WERI-Rb-1 (cell line): ENCODE data around the gene THUMPD3.

Source experiments
- DNase-seq: peaks from one replicate; pipeline ENCODE4 v3.0.0-alpha.2; 2020
- H3K27ac ChIP-seq: fragments of 250-450 bp; sonication (Bioruptor Pico); 2 replicates; pipeline ENCODE4 v1.5.1; 2020; ENCODE audit warnings: mild to moderate bottlenecking, moderate library complexity
- H3K27me3 ChIP-seq: fragments of 250-450 bp; sonication (Bioruptor Pico); 2 replicates; pipeline ENCODE4 v1.5.1; 2021; ENCODE audit warnings: mild to moderate bottlenecking, low read depth, moderate library complexity; ENCODE audit not compliant: insufficient read depth, severe bottlenecking
- H3K36me3 ChIP-seq: fragments of 250-450 bp; sonication (Bioruptor Pico); 2 replicates; pipeline ENCODE4 v1.5.1; 2020; ENCODE audit warnings: mild to moderate bottlenecking, moderate library complexity
- H3K4me3 ChIP-seq: 2 replicates; pipeline ENCODE4 v1.5.1; 2011; ENCODE audit warnings: low read depth, mild to moderate bottlenecking, control low read depth, low read length
- H3K9me3 ChIP-seq: fragments of 250-450 bp; sonication (Bioruptor Pico); 2 replicates; pipeline ENCODE4 v1.5.1; 2021; ENCODE audit warnings: mild to moderate bottlenecking, moderate library complexity; ENCODE audit not compliant: severe bottlenecking
- CTCF ChIP-seq: IDR thresholded peaks from 2 replicates; pipeline ENCODE4 v1.5.1; 2011; ENCODE audit warnings: low read depth, mild to moderate bottlenecking, control low read depth, inconsistent platforms, low read length

Gene THUMPD3

GRCh38 chr3:9361691-9362388 lies 1.0 kb upstream of the THUMPD3 start:
- Histone ChIP-seq H3K9me3 (no peaks in the 10 kb centered on the region), H3K4me3 (peak overlapping the region; percentile 53), H3K27me3 (no peaks in the 10 kb centered on the region), H3K36me3 (peaks cover 19% of the 10 kb centered on the region), H3K27ac (peak overlapping the region; percentile 85)
- TF ChIP-seq CTCF: no peak
- DNase-seq: no peak

- Histone ChIP-seq H3K4me3 (no peak overlapping the region), H3K27ac (no peak overlapping the region), H3K27me3 (no peaks in the 10 kb centered on the region), H3K36me3 (peaks cover 90% of the 10 kb centered on the region), H3K9me3 (no peaks in the 10 kb centered on the region)
- DNase-seq: no peak
- TF ChIP-seq CTCF: no peak
Measured at GRCh38 chr3:9369508-9369907, 6.7 kb downstream of the THUMPD3 start.

- H3K27ac ChIP-seq: no peak overlapping the region
- no peaks in the 10 kb centered on the region for H3K27me3 ChIP-seq
- H3K9me3 ChIP-seq: no peaks in the 10 kb centered on the region
- no peak overlapping the region for H3K4me3 ChIP-seq
- no peak for DNase-seq
- no peak for TF ChIP-seq CTCF
- peaks cover 79% of the 10 kb centered on the region for H3K36me3 ChIP-seq
Measured at GRCh38 chr3:9373465-9373864, 10.6 kb downstream of the THUMPD3 start.

GRCh38 chr3:9377981-9378380 lies 15.1 kb downstream of the THUMPD3 start:
- peak overlapping the region; percentile 62 for H3K27ac ChIP-seq
- H3K4me3 ChIP-seq: no peak overlapping the region
- H3K9me3 ChIP-seq: no peaks in the 10 kb centered on the region
- TF ChIP-seq CTCF: no peak
- no peaks in the 10 kb centered on the region for H3K27me3 ChIP-seq
- DNase-seq: no peak
- H3K36me3 ChIP-seq: peaks cover 58% of the 10 kb centered on the region

- peaks cover 58% of the 10 kb centered on the region for H3K36me3 ChIP-seq
- no peak overlapping the region for H3K4me3 ChIP-seq
- H3K27me3 ChIP-seq: no peaks in the 10 kb centered on the region
- DNase-seq: no peak
- H3K27ac ChIP-seq: no peak overlapping the region
- no peak for TF ChIP-seq CTCF
- no peaks in the 10 kb centered on the region for H3K9me3 ChIP-seq
Measured at GRCh38 chr3:9379327-9379726, 16.5 kb downstream of the THUMPD3 start.

- no peak overlapping the region for H3K27ac ChIP-seq
Measured at GRCh38 chr3:9380014-9380413, 17.2 kb downstream of the THUMPD3 start.

More at GRCh38 chr3:9380014-9380413, 17.2 kb downstream of the THUMPD3 start:
- Histone ChIP-seq H3K9me3 (no peaks in the 10 kb centered on the region), H3K27me3 (no peaks in the 10 kb centered on the region), H3K36me3 (peaks cover 58% of the 10 kb centered on the region), H3K4me3 (no peak overlapping the region)
- no peak for DNase-seq
- no peak for TF ChIP-seq CTCF
